KMS-11 (cell line): Measurements from ENCODE around the gene MCM9.

Source experiments
- H2AFZ ChIP-seq: fragments of 200-600 bp; sonication (generic); 2 replicates; pipeline ENCODE4 v1.6.1; 2016; ENCODE audit warnings: antibody characterized with exemption, mixed run types, low read depth
- H3K27ac ChIP-seq: fragments of 200-600 bp; sonication (generic); 2 replicates; pipeline ENCODE4 v1.6.1; 2016; ENCODE audit warnings: mild to moderate bottlenecking, mixed run types
- H3K27me3 ChIP-seq: fragments of 200-600 bp; sonication (generic); 2 replicates; pipeline ENCODE4 v1.6.1; 2017; ENCODE audit warnings: mild to moderate bottlenecking, low read depth, mixed run types, moderate library complexity; ENCODE audit not compliant: insufficient read depth
- H3K36me3 ChIP-seq: fragments of 200-600 bp; sonication (generic); 2 replicates; pipeline ENCODE4 v1.6.1; 2017; ENCODE audit warnings: mild to moderate bottlenecking, mixed run types; ENCODE audit not compliant: insufficient read depth
- H3K4me1 ChIP-seq: fragments of 200-600 bp; sonication (generic); 2 replicates; pipeline ENCODE4 v1.6.1; 2016; ENCODE audit warnings: mild to moderate bottlenecking, low read depth, mixed run types; ENCODE audit not compliant: poor library complexity, severe bottlenecking
- H3K4me2 ChIP-seq: fragments of 200-600 bp; sonication (generic); 2 replicates; pipeline ENCODE4 v1.7.0; 2016; ENCODE audit warnings: mild to moderate bottlenecking, mixed run types
- H3K4me3 ChIP-seq: fragments of 200-600 bp; sonication (generic); IDR thresholded peaks from 2 replicates; pipeline ENCODE4 v1.6.1; 2017; ENCODE audit warnings: low read depth, low read length, mixed read lengths; ENCODE audit not compliant: insufficient read depth
- H3K79me2 ChIP-seq: fragments of 200-600 bp; sonication (generic); 2 replicates; pipeline ENCODE4 v1.6.1; 2016; ENCODE audit warnings: low read depth, mixed run types; ENCODE audit not compliant: insufficient read depth
- H3K9ac ChIP-seq: fragments of 200-600 bp; sonication (generic); 2 replicates; pipeline ENCODE4 v1.6.1; 2016; ENCODE audit warnings: mild to moderate bottlenecking, mixed run types
- H4K20me1 ChIP-seq: fragments of 200-600 bp; sonication (generic); 2 replicates; pipeline ENCODE4 v1.6.1; 2016; ENCODE audit warnings: mild to moderate bottlenecking, mixed run types; ENCODE audit not compliant: insufficient read depth
- CTCF ChIP-seq: fragments of 200-600 bp; sonication (generic); conservative IDR thresholded peaks from 2 replicates; pipeline ENCODE4 v1.6.1; 2017; ENCODE audit warnings: low read depth, mild to moderate bottlenecking, antibody characterized with exemption, low read length, moderate library complexity, mixed read lengths

The MCM9 gene

GRCh38 chr6:118785601-118786000 lies 149.4 kb downstream of the MCM9 start:
- TF ChIP-seq CTCF, result no peak
- Histone ChIP-seq H3K4me3 (no peak overlapping the region), H3K27me3 (no peaks in the 10 kb centered on the region), H4K20me1 (no peaks in the 10 kb centered on the region), H3K36me3 (no peaks in the 10 kb centered on the region), H3K4me1 (no peaks in the 10 kb centered on the region), H3K9ac (no peak overlapping the region), H2AFZ (no peak overlapping the region), H3K4me2 (no peak overlapping the region), H3K27ac (no peak overlapping the region), H3K79me2 (no peaks in the 10 kb centered on the region)

GRCh38 chr6:118784641-118785164 lies 150.3 kb downstream of the MCM9 start:
- Histone ChIP-seq H3K4me1 (no peaks in the 10 kb centered on the region), H2AFZ (no peak overlapping the region), H3K9ac (no peak overlapping the region), H3K4me2 (no peak overlapping the region), H3K27ac (no peak overlapping the region), H4K20me1 (no peaks in the 10 kb centered on the region), H3K36me3 (no peaks in the 10 kb centered on the region), H3K79me2 (no peaks in the 10 kb centered on the region), H3K4me3 (no peak overlapping the region), H3K27me3 (no peaks in the 10 kb centered on the region)
- no peak for TF ChIP-seq CTCF

- Histone ChIP-seq H4K20me1 (no peaks in the 10 kb centered on the region), H3K4me2 (no peak overlapping the region), H3K4me1 (no peaks in the 10 kb centered on the region)
Measured at GRCh38 chr6:118783931-118784550, 150.9 kb downstream of the MCM9 start.

GRCh38 chr6:118782651-118783050 lies 152.3 kb downstream of the MCM9 start:
- H3K4me2 ChIP-seq, result no peak overlapping the region
- H3K79me2 ChIP-seq, result no peaks in the 10 kb centered on the region
- H3K4me3 ChIP-seq, result no peak overlapping the region
- no peaks in the 10 kb centered on the region for H4K20me1 ChIP-seq
- no peak for TF ChIP-seq CTCF
- no peaks in the 10 kb centered on the region for H3K27me3 ChIP-seq
- no peak overlapping the region for H2AFZ ChIP-seq
- no peak overlapping the region for H3K9ac ChIP-seq
- H3K4me1 ChIP-seq, result no peaks in the 10 kb centered on the region
- H3K27ac ChIP-seq, result no peak overlapping the region
- H3K36me3 ChIP-seq, result no peaks in the 10 kb centered on the region

More at GRCh38 chr6:118783931-118784550, 150.9 kb downstream of the MCM9 start:
- H3K36me3 ChIP-seq, result no peaks in the 10 kb centered on the region
- no peaks in the 10 kb centered on the region for H3K27me3 ChIP-seq
- no peak overlapping the region for H3K4me3 ChIP-seq
- H3K79me2 ChIP-seq, result no peaks in the 10 kb centered on the region
- H3K27ac ChIP-seq, result no peak overlapping the region
- H2AFZ ChIP-seq, result no peak overlapping the region
- H3K9ac ChIP-seq, result no peak overlapping the region
- no peak for TF ChIP-seq CTCF
